HEK293 (cell line): ENCODE data around the gene HOXB4.

ENCODE experiments used
- HOXA7 ChIP-seq: sonication (generic); formaldehyde crosslinking; IDR thresholded peaks from 2 replicates; pipeline ENCODE4 v1.8.1; 2022; ENCODE audit warnings: missing genetic modification reagents, borderline replicate concordance
- HOXC10 ChIP-seq: sonication (generic); formaldehyde crosslinking; IDR thresholded peaks from 2 replicates; pipeline ENCODE4 v1.8.1; 2023; ENCODE audit warnings: mild to moderate bottlenecking, missing genetic modification reagents
- HOXD13 ChIP-seq: sonication (generic); formaldehyde crosslinking; IDR thresholded peaks from 2 replicates; pipeline ENCODE4 v1.8.0; 2022; ENCODE audit warnings: missing genetic modification reagents, borderline replicate concordance
- IKZF3 ChIP-seq: fragments of 450-650 bp; IDR thresholded peaks from 2 replicates; pipeline ENCODE4 v1.5.0; 2018; ENCODE audit warnings: missing biosample characterization, mild to moderate bottlenecking, missing genetic modification characterization, moderate library complexity
- MYNN ChIP-seq: fragments of 450-650 bp; formaldehyde crosslinking; IDR thresholded peaks from 2 replicates; pipeline ENCODE4 v1.5.1; 2016; ENCODE audit warnings: missing biosample characterization, missing genetic modification characterization, borderline replicate concordance
- SALL2 ChIP-seq: fragments of 450-650 bp; formaldehyde crosslinking; IDR thresholded peaks from 2 replicates; pipeline ENCODE4 v1.5.0; 2017; ENCODE audit warnings: missing biosample characterization, mild to moderate bottlenecking, missing genetic modification characterization, borderline replicate concordance
- SCRT2 ChIP-seq: fragments of 450-650 bp; formaldehyde crosslinking; IDR thresholded peaks from 2 replicates; pipeline ENCODE4 v1.5.1; 2016; ENCODE audit warnings: missing biosample characterization, missing genetic modification characterization
- ZBTB21 ChIP-seq: fragments of 450-650 bp; formaldehyde crosslinking; IDR thresholded peaks from 2 replicates; pipeline ENCODE4 v1.5.1; 2017; ENCODE audit warnings: missing biosample characterization, missing genetic modification characterization
- ZBTB7A ChIP-seq: fragments of 450-650 bp; formaldehyde crosslinking; IDR thresholded peaks from 2 replicates; pipeline ENCODE4 v1.5.1; 2016; ENCODE audit warnings: low read depth, missing biosample characterization, missing genetic modification characterization
- ZNF132 ChIP-seq: fragments of 450-650 bp; formaldehyde crosslinking; IDR thresholded peaks from 2 replicates; pipeline ENCODE4 v1.5.1; 2017; ENCODE audit warnings: missing biosample characterization, missing genetic modification characterization, borderline replicate concordance
- ZNF23 ChIP-seq: fragments of 450-650 bp; formaldehyde crosslinking; IDR thresholded peaks from 2 replicates; pipeline ENCODE4 v1.5.1; 2016; ENCODE audit warnings: missing biosample characterization, missing genetic modification characterization, borderline replicate concordance
- ZNF248 ChIP-seq: fragments of 450-650 bp; formaldehyde crosslinking; IDR thresholded peaks from 2 replicates; pipeline ENCODE4 v1.5.1; 2017; ENCODE audit warnings: missing biosample characterization, missing genetic modification characterization
- ZNF404 ChIP-seq: fragments of 450-650 bp; formaldehyde crosslinking; IDR thresholded peaks from 2 replicates; pipeline ENCODE4 v1.5.1; 2017; ENCODE audit warnings: missing biosample characterization, missing genetic modification characterization
- ZNF48 ChIP-seq: fragments of 450-650 bp; formaldehyde crosslinking; IDR thresholded peaks from 2 replicates; pipeline ENCODE4 v1.5.1; 2016; ENCODE audit warnings: missing biosample characterization, missing genetic modification characterization
- ZNF510 ChIP-seq: fragments of 450-650 bp; formaldehyde crosslinking; IDR thresholded peaks from 2 replicates; pipeline ENCODE4 v1.5.1; 2018; ENCODE audit warnings: mild to moderate bottlenecking, missing genetic modification characterization, missing biosample characterization; ENCODE audit not compliant: insufficient replicate concordance
- ZNF561 ChIP-seq: fragments of 450-650 bp; IDR thresholded peaks from 2 replicates; pipeline ENCODE4 v1.5.1; 2018; ENCODE audit warnings: missing biosample characterization, missing genetic modification characterization, borderline replicate concordance
- ZNF654 ChIP-seq: fragments of 450-650 bp; formaldehyde crosslinking; IDR thresholded peaks from 2 replicates; pipeline ENCODE4 v1.5.1; 2016; ENCODE audit warnings: low read depth, missing biosample characterization, missing genetic modification characterization
- ZNF768 ChIP-seq: fragments of 450-650 bp; formaldehyde crosslinking; IDR thresholded peaks from 2 replicates; pipeline ENCODE4 v1.5.1; 2018; ENCODE audit warnings: missing biosample characterization, mild to moderate bottlenecking, missing genetic modification characterization
- ZNF791 ChIP-seq: fragments of 450-650 bp; formaldehyde crosslinking; IDR thresholded peaks from 2 replicates; pipeline ENCODE4 v1.5.1; 2016; ENCODE audit warnings: missing biosample characterization, missing genetic modification characterization
- ZXDB ChIP-seq: fragments of 450-650 bp; formaldehyde crosslinking; IDR thresholded peaks from 2 replicates; pipeline ENCODE4 v1.5.1; 2016; ENCODE audit warnings: missing biosample characterization, missing genetic modification characterization
- TF ChIP-seq, protein P1 (sequence below): fragments of 450-650 bp; formaldehyde crosslinking; IDR thresholded peaks from 2 replicates; pipeline ENCODE4 v1.5.1; 2016; ENCODE audit warnings: missing biosample characterization, missing genetic modification characterization
- TF ChIP-seq, protein P2 (sequence below): fragments of 450-650 bp; formaldehyde crosslinking; IDR thresholded peaks from 2 replicates; pipeline ENCODE4 v1.5.1; 2017; ENCODE audit warnings: missing biosample characterization, missing genetic modification characterization
- TF ChIP-seq, protein P3 (sequence below): fragments of 450-650 bp; formaldehyde crosslinking; IDR thresholded peaks from 2 replicates; pipeline ENCODE4 v1.5.1; 2017; ENCODE audit warnings: missing biosample characterization, missing genetic modification characterization
- TF ChIP-seq, protein P4 (sequence below): fragments of 450-650 bp; formaldehyde crosslinking; IDR thresholded peaks from 2 replicates; pipeline ENCODE4 v1.5.1; 2016; ENCODE audit warnings: missing biosample characterization, missing genetic modification characterization
- TF ChIP-seq, protein P5 (sequence below): fragments of 450-650 bp; formaldehyde crosslinking; IDR thresholded peaks from 2 replicates; pipeline ENCODE4 v1.5.1; 2016; ENCODE audit warnings: missing biosample characterization, missing genetic modification characterization

Gene HOXB4

DNA sequence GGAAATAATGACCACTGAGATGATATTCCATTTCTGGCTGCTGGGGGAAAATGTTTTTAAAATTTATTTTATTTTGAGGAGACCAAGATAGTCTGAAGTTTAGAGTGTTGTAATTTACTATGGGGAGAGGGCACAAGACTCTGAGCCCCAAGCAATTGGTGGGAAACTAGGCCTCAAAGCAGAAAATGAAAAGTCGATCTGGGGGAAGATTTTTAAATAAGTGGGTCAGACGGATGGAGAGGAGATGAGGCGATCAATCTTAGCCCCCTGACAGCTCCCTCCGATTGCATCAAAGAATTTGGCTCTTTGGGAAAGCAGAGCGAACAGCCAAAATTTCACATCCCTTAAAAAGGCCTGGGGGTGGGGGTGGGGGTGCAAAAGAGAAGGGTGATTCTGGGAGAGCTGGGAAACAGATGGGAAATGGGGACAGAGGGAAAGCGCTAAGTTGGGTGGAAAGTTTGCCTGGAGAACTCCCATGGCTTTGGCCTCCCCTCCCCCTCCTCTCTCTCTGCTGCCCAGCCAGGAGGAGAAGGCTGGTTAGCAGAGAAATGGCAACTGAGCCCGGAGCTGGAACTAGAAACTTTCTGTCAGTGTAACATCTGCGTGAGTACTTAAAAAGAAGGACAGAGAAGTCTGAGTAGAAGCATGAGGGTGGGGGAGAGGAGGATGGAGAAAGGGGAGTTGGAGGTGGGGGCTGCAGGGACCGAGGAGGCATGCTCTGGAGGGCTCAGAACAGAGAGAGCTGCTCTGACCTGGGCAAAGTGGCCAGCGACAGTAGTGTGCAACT, 31.8 kb downstream of the HOXB4 start (continued):
- TF ChIP-seq, protein P1, sequence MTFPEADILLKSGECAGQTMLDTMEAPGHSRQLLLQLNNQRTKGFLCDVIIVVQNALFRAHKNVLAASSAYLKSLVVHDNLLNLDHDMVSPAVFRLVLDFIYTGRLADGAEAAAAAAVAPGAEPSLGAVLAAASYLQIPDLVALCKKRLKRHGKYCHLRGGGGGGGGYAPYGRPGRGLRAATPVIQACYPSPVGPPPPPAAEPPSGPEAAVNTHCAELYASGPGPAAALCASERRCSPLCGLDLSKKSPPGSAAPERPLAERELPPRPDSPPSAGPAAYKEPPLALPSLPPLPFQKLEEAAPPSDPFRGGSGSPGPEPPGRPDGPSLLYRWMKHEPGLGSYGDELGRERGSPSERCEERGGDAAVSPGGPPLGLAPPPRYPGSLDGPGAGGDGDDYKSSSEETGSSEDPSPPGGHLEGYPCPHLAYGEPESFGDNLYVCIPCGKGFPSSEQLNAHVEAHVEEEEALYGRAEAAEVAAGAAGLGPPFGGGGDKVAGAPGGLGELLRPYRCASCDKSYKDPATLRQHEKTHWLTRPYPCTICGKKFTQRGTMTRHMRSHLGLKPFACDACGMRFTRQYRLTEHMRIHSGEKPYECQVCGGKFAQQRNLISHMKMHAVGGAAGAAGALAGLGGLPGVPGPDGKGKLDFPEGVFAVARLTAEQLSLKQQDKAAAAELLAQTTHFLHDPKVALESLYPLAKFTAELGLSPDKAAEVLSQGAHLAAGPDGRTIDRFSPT: no peak
- TF ChIP-seq ZNF561 (tag by site-specific recombination): no peak
- no peak for TF ChIP-seq ZNF510
- TF ChIP-seq ZNF48 (tag by site-specific recombination): no peak
- no peak for TF ChIP-seq HOXA7 (CRISPR knock-in tag)
- TF ChIP-seq, protein P2, sequence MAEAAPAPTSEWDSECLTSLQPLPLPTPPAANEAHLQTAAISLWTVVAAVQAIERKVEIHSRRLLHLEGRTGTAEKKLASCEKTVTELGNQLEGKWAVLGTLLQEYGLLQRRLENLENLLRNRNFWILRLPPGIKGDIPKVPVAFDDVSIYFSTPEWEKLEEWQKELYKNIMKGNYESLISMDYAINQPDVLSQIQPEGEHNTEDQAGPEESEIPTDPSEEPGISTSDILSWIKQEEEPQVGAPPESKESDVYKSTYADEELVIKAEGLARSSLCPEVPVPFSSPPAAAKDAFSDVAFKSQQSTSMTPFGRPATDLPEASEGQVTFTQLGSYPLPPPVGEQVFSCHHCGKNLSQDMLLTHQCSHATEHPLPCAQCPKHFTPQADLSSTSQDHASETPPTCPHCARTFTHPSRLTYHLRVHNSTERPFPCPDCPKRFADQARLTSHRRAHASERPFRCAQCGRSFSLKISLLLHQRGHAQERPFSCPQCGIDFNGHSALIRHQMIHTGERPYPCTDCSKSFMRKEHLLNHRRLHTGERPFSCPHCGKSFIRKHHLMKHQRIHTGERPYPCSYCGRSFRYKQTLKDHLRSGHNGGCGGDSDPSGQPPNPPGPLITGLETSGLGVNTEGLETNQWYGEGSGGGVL (tag by site-specific recombination): no peak
- no peak for TF ChIP-seq ZNF23 (tag by site-specific recombination)
- TF ChIP-seq ZNF248: no peak
- TF ChIP-seq, protein P3, sequence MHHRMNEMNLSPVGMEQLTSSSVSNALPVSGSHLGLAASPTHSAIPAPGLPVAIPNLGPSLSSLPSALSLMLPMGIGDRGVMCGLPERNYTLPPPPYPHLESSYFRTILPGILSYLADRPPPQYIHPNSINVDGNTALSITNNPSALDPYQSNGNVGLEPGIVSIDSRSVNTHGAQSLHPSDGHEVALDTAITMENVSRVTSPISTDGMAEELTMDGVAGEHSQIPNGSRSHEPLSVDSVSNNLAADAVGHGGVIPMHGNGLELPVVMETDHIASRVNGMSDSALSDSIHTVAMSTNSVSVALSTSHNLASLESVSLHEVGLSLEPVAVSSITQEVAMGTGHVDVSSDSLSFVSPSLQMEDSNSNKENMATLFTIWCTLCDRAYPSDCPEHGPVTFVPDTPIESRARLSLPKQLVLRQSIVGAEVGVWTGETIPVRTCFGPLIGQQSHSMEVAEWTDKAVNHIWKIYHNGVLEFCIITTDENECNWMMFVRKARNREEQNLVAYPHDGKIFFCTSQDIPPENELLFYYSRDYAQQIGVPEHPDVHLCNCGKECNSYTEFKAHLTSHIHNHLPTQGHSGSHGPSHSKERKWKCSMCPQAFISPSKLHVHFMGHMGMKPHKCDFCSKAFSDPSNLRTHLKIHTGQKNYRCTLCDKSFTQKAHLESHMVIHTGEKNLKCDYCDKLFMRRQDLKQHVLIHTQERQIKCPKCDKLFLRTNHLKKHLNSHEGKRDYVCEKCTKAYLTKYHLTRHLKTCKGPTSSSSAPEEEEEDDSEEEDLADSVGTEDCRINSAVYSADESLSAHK (tag by site-specific recombination): no peak
- TF ChIP-seq, protein P4, sequence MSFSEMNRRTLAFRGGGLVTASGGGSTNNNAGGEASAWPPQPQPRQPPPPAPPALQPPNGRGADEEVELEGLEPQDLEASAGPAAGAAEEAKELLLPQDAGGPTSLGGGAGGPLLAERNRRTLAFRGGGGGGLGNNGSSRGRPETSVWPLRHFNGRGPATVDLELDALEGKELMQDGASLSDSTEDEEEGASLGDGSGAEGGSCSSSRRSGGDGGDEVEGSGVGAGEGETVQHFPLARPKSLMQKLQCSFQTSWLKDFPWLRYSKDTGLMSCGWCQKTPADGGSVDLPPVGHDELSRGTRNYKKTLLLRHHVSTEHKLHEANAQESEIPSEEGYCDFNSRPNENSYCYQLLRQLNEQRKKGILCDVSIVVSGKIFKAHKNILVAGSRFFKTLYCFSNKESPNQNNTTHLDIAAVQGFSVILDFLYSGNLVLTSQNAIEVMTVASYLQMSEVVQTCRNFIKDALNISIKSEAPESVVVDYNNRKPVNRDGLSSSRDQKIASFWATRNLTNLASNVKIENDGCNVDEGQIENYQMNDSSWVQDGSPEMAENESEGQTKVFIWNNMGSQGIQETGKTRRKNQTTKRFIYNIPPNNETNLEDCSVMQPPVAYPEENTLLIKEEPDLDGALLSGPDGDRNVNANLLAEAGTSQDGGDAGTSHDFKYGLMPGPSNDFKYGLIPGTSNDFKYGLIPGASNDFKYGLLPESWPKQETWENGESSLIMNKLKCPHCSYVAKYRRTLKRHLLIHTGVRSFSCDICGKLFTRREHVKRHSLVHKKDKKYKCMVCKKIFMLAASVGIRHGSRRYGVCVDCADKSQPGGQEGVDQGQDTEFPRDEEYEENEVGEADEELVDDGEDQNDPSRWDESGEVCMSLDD (tag by site-specific recombination): no peak
- no peak for TF ChIP-seq ZNF404 (tag by site-specific recombination)
- TF ChIP-seq ZNF654 (tag by site-specific recombination): no peak
- TF ChIP-seq MYNN (tag by site-specific recombination): no peak
- no peak for TF ChIP-seq ZNF132 (tag by site-specific recombination)
- no peak for TF ChIP-seq SCRT2 (tag by site-specific recombination)
- peak; percentile 73 for TF ChIP-seq IKZF3 (tag by site-specific recombination)
- no peak for TF ChIP-seq HOXD13 (CRISPR knock-in tag)
- TF ChIP-seq ZBTB7A: no peak
- TF ChIP-seq, protein P5, sequence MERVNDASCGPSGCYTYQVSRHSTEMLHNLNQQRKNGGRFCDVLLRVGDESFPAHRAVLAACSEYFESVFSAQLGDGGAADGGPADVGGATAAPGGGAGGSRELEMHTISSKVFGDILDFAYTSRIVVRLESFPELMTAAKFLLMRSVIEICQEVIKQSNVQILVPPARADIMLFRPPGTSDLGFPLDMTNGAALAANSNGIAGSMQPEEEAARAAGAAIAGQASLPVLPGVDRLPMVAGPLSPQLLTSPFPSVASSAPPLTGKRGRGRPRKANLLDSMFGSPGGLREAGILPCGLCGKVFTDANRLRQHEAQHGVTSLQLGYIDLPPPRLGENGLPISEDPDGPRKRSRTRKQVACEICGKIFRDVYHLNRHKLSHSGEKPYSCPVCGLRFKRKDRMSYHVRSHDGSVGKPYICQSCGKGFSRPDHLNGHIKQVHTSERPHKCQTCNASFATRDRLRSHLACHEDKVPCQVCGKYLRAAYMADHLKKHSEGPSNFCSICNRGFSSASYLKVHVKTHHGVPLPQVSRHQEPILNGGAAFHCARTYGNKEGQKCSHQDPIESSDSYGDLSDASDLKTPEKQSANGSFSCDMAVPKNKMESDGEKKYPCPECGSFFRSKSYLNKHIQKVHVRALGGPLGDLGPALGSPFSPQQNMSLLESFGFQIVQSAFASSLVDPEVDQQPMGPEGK: peak; percentile 72; the same call in 1 of the 2 replicates
- no peak for TF ChIP-seq ZNF791
- no peak for TF ChIP-seq HOXC10 (CRISPR knock-in tag)
- TF ChIP-seq SALL2 (tag by site-specific recombination): no peak
- no peak for TF ChIP-seq ZBTB21
- 0 out of 2 replicates have a peak, but pooled peaks have one; percentile 41 for TF ChIP-seq ZXDB (tag by site-specific recombination)
- no peak for TF ChIP-seq ZNF768 (tag by site-specific recombination)
